K562 (cell line): ENCODE results near the gene IL12B. TPM values are rescaled to one million over a fixed set of nuclear protein-coding genes. Genes with fewer than 3 reads are reported as not detected.

Experiments
- ATF4 ChIP-seq: fragments of 450-650 bp; formaldehyde crosslinking; IDR thresholded peaks from 2 replicates; pipeline ENCODE4 v1.4.0; 2022; ENCODE audit warnings: mild to moderate bottlenecking, moderate library complexity
- CC2D1A ChIP-seq: fragments of 450-650 bp; IDR thresholded peaks from 2 replicates; pipeline ENCODE4 v1.6.1; 2017; ENCODE audit warnings: mild to moderate bottlenecking
- CREBBP ChIP-seq: IDR thresholded peaks from one replicate; pipeline ENCODE4 v1.6.1; 2012; ENCODE audit warnings: low read depth, mild to moderate bottlenecking, control low read depth, inconsistent platforms, low read length
- CTBP1 ChIP-seq: fragments of 450-650 bp; IDR thresholded peaks from 2 replicates; pipeline ENCODE4 v1.6.1; 2016; ENCODE audit warnings: borderline replicate concordance
- DNMT1 ChIP-seq: fragments of 450-650 bp; IDR thresholded peaks from 2 replicates; pipeline ENCODE4 v1.6.1; 2016; ENCODE audit warnings: antibody characterized with exemption, mild to moderate bottlenecking
- EGR1 ChIP-seq: fragments of 450-650 bp; conservative IDR thresholded peaks from 2 replicates; pipeline ENCODE4 v1.6.1; 2017; ENCODE audit warnings: mild to moderate bottlenecking
- EHMT2 ChIP-seq: fragments of 450-650 bp; IDR thresholded peaks from 2 replicates; pipeline ENCODE4 v1.6.1; 2018; ENCODE audit warnings: antibody characterized with exemption
- KAT8 ChIP-seq: fragments of 450-650 bp; IDR thresholded peaks from 2 replicates; pipeline ENCODE4 v1.6.1; 2016; ENCODE audit warnings: low read depth, mild to moderate bottlenecking
- MAFF ChIP-seq: IDR thresholded peaks from 2 replicates; pipeline ENCODE4 v1.6.1; 2012; ENCODE audit warnings: low read length, improper control_type of control experiment
- MCM7 ChIP-seq, 2 experiments: fragments of 450-650 bp; IDR thresholded peaks; 2 replicates each; pipeline ENCODE4 v1.6.1; 2016 to 2018
- MEF2D ChIP-seq: conservative IDR thresholded peaks from 2 replicates; pipeline ENCODE4 v1.6.1; 2016; ENCODE audit warnings: low read depth, missing genetic modification characterization, missing compliant biosample characterization
- PHB ChIP-seq: fragments of 250-450 bp; sonication (Bioruptor Pico); IDR thresholded peaks from 2 replicates; pipeline ENCODE4 v1.5.0; 2021
- PHF20 ChIP-seq: fragments of 450-650 bp; IDR thresholded peaks from 2 replicates; pipeline ENCODE4 v1.6.1; 2018; ENCODE audit not compliant: partially characterized antibody
- RBM39 ChIP-seq: fragments of 200-400 bp; formaldehyde crosslinking; optimal IDR thresholded peaks from 2 replicates; pipeline ENCODE3; 2018; ENCODE audit warnings: low read depth, low read length
- RCOR1 ChIP-seq, 2 experiments: IDR thresholded peaks; 2 replicates each; pipeline ENCODE4 v1.6.1; 2012; ENCODE audit warnings: low read depth in 2 of 2, low read length in 2 of 2, borderline replicate concordance in 1 of 2, improper control_type of control experiment in 1 of 2
- RFX7 ChIP-seq: fragments of 250-450 bp; sonication (Bioruptor Pico); IDR thresholded peaks from 2 replicates; pipeline ENCODE4 v1.5.1; 2021; ENCODE audit warnings: mild to moderate bottlenecking
- SMC3 ChIP-seq: conservative IDR thresholded peaks from 2 replicates; pipeline ENCODE4 v1.6.1; 2011; ENCODE audit warnings: low read depth, low read length, improper control_type of control experiment; ENCODE audit not compliant: insufficient read depth
- STAG1 ChIP-seq: sonication (generic); formaldehyde crosslinking; IDR thresholded peaks from 2 replicates; pipeline ENCODE4 v1.5.0; 2020; ENCODE audit warnings: missing genetic modification reagents, borderline replicate concordance
- ZBED1 ChIP-seq: IDR thresholded peaks from 2 replicates; pipeline ENCODE4 v1.6.1; 2014
- ZBTB26 ChIP-seq: fragments of 450-650 bp; formaldehyde crosslinking; IDR thresholded peaks from 2 replicates; pipeline ENCODE4 v1.4.0; 2022; ENCODE audit warnings: missing genetic modification characterization
- ZBTB7A ChIP-seq: IDR thresholded peaks from 2 replicates; pipeline ENCODE4 v1.6.1; 2011; ENCODE audit warnings: low read depth, mild to moderate bottlenecking, low read length, moderate library complexity, borderline replicate concordance; ENCODE audit not compliant: control insufficient read depth
- ZNF140 ChIP-seq: fragments of 250-450 bp; sonication (Bioruptor Pico); IDR thresholded peaks from 2 replicates; pipeline ENCODE4 v1.8.0; 2021; ENCODE audit warnings: moderate library complexity, mild to moderate bottlenecking, inconsistent platforms
- ZNF253 ChIP-seq: fragments of 250-450 bp; sonication (Bioruptor Pico); conservative IDR thresholded peaks from 2 replicates; pipeline ENCODE4 v1.6.1; 2021; ENCODE audit warnings: mild to moderate bottlenecking
- polyA plus RNA-seq, 8 experiments: library from polyadenylated mRNA; depleted of rRNA in 4 of 8; stranded (reverse) in 5 of 8; unstranded in 3 of 8; fragments of >200 nt; fragmentation: Nextera tagmentation in 2 of 8; fragmentation: Illumina TruSeq in 1 of 8; extraction: Ambion mirVana in 2 of 8; extraction: Trizol in 1 of 8; gene quantifications; 2 replicates each; pipeline versions ENCODE4 v1.2.1 to v1.2.3, GENCODE V29; 2011 to 2014; ENCODE audit warnings: inconsistent platforms in 1 of 8, missing spikeins in 1 of 8
- total RNA-seq, 7 experiments: library from RNA; depleted of rRNA in 6 of 7; stranded (reverse); fragments of >200 nt in 6 of 7; fragmentation: Illumina TruSeq in 2 of 7; extraction: Trizol in 2 of 7; gene quantifications; 2 replicates each; pipeline versions ENCODE4 v1.2.1 to v1.2.3, GENCODE V29; 2011 to 2021; ENCODE audit warnings: low replicate concordance in 1 of 7

The IL12B gene
- total and polyA plus RNA-seq, 9 of the 15 experiments (the other 6 are each of a cell fraction or from before 2014, with no cell fraction given): not detected

- TF ChIP-seq MEF2D (tag) (no peak), STAG1 (CRISPR knock-in tag) (no peak; the same call in 1 of the 2 replicates), DNMT1 (no peak), SMC3 (peak; percentile 78), PHF20 (no peak), ZNF140 (no peak), EHMT2 (no peak), CREBBP (no peak), ZBTB26 (CRISPR knock-in tag) (no peak), RBM39 (no peak), ZBTB7A (no peak), ATF4 (CRISPR knock-in tag) (no peak), ZNF253 (CRISPR knock-in tag) (no peak), CC2D1A (no peak), MAFF (no peak), KAT8 (no peak), EGR1 (no peak), RCOR1 (IDR thresholded peaks at IDR 0.05; ENCODE audit: borderline replicate concordance in 1 of 2, low read depth in 2 of 2, low read length in 2 of 2) (no peak), CTBP1 (0 out of 2 replicates have a peak, but pooled peaks have one; percentile 14), RFX7 (CRISPR knock-in tag) (no peak), MCM7 (IDR thresholded peaks at IDR 0.05) (no peak), PHB (CRISPR knock-in tag) (no peak), ZBED1 (no peak)
- TF ChIP-seq, all 486 proteins: peak for 7
These were observed 13.5 kb downstream of the IL12B start (continued) for GRCh38 chr5:159316519-159317383.
